ENCODE measurements around the gene CCDC82.

Gene CCDC82

DNA sequence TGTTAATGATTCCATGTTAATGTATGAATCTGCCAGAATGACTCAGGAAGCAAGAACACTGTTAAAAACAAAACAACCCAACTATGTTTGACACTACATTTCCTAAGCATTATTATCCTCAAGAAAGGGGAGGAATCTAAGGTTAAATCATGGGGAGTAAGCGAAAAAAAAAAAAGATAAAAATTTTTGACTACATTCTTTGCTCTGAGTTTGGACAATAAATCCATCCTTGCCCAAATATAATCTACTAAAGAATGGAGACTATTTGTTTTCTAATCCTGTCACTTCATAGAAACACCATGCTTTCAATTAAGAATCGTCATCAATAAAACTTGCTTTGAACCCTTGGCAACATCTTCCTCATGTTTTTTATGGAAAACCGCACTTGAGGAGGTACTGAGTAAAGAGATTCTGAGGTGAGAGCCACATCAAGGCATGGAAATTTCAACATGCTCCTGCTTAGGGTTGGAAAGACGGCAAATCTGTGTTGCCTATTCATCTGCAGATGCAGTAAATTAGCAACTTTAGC is 56.5 kb downstream of the CCDC82 start:
- no peak for TF ChIP-seq LEF1 (IDR thresholded peaks at IDR 0.05; ENCODE audit: borderline replicate concordance)
- no peak for TF ChIP-seq PKNOX1 (IDR thresholded peaks at IDR 0.05)
- TF ChIP-seq L3MBTL2 (conservative IDR thresholded peaks at IDR 0.05), result no peak
- no peak for TF ChIP-seq TARDBP (IDR thresholded peaks at IDR 0.05)
- no peak for TF ChIP-seq FOXK2 (IDR thresholded peaks at IDR 0.05)
- TF ChIP-seq SP1 (IDR thresholded peaks at IDR 0.05), result no peak
- no peak for TF ChIP-seq ARNT (IDR thresholded peaks at IDR 0.05)
- TF ChIP-seq NFRKB (IDR thresholded peaks at IDR 0.05), result no peak
- TF ChIP-seq HDGF (IDR thresholded peaks at IDR 0.05; ENCODE audit: borderline replicate concordance), result no peak
- no peak for TF ChIP-seq ELF4 (IDR thresholded peaks at IDR 0.05)
- no peak for TF ChIP-seq ZNF384 (IDR thresholded peaks at IDR 0.05)
- no peak for TF ChIP-seq BHLHE40 (IDR thresholded peaks at IDR 0.05; ENCODE audit: borderline replicate concordance)
- TF ChIP-seq FOXM1 (IDR thresholded peaks at IDR 0.05; ENCODE audit: borderline replicate concordance), result no peak
- TF ChIP-seq SUZ12 (IDR thresholded peaks at IDR 0.05), result no peak
- no peak for TF ChIP-seq CTBP1 (IDR thresholded peaks at IDR 0.05; ENCODE audit: borderline replicate concordance)
- no peak for TF ChIP-seq FOXA1 (IDR thresholded peaks at IDR 0.05)
- no peak for DNase-seq (ENCODE audit: extremely low spot score)
- ChIA-PET POLR2A (interaction anchor here (1.6 to 2.2 kb wide), 2 partner anchors 9 to 26 kb away, joined by 5 to 7 read pairs; partner anchors contain the start of gene MAML2), CTCF (interaction anchor here (0.8 to 2.5 kb wide), 3 partner anchors 9 to 531 kb away, joined by 3 to 17 read pairs (median 4); partner anchors contain the start of gene MAML2)

GRCh38 chr11:96332126-96332771 is 57.5 kb downstream of the CCDC82 start:
- CTCF ChIA-PET, result interaction anchor here (0.8 to 2.5 kb wide), 4 partner anchors 10 to 530 kb away, joined by 3 to 17 read pairs (median 4); partner anchors contain the start of gene MAML2

GRCh38 chr11:96331699-96332116 is 58.0 kb downstream of the CCDC82 start:
- CTCF ChIA-PET, result interaction anchor here (1.6 to 2.5 kb wide), 2 partner anchors 11 to 20 kb away, joined by 3 to 17 read pairs; partner anchors contain the start of gene MAML2
- no peak for DNase-seq (ENCODE audit: extremely low spot score)
- POLR2A ChIA-PET, result interaction anchor here (1.6 to 2.2 kb wide), 3 partner anchors 11 to 58 kb away, joined by 4 to 7 read pairs (median 5); partner anchors contain the start of genes CCDC82, JRKL and MAML2
- no peak for TF ChIP-seq ELF4 (IDR thresholded peaks at IDR 0.05)
- no peak for TF ChIP-seq LEF1 (IDR thresholded peaks at IDR 0.05; ENCODE audit: borderline replicate concordance)
- no peak for TF ChIP-seq SUZ12 (IDR thresholded peaks at IDR 0.05)
- TF ChIP-seq FOXK2 (IDR thresholded peaks at IDR 0.05), result no peak

More at GRCh38 chr11:96332126-96332771, 57.5 kb downstream of the CCDC82 start:
- POLR2A ChIA-PET, result interaction anchor here (1.6 to 2.2 kb wide), 3 partner anchors 10 to 57 kb away, joined by 4 to 7 read pairs (median 5); partner anchors contain the start of genes CCDC82, JRKL and MAML2
- DNase-seq (ENCODE audit: extremely low spot score), result no peak
- TF ChIP-seq SUZ12 (IDR thresholded peaks at IDR 0.05) (no peak), LEF1 (IDR thresholded peaks at IDR 0.05; ENCODE audit: borderline replicate concordance) (no peak), SP1 (IDR thresholded peaks at IDR 0.05) (no peak), FOXM1 (IDR thresholded peaks at IDR 0.05; ENCODE audit: borderline replicate concordance) (no peak), L3MBTL2 (conservative IDR thresholded peaks at IDR 0.05) (no peak), TARDBP (IDR thresholded peaks at IDR 0.05) (no peak), FOXA1 (IDR thresholded peaks at IDR 0.05) (no peak), PKNOX1 (IDR thresholded peaks at IDR 0.05) (no peak), ELF4 (IDR thresholded peaks at IDR 0.05) (no peak), CTBP1 (IDR thresholded peaks at IDR 0.05; ENCODE audit: borderline replicate concordance) (no peak), BHLHE40 (IDR thresholded peaks at IDR 0.05; ENCODE audit: borderline replicate concordance) (no peak), ZNF384 (IDR thresholded peaks at IDR 0.05) (no peak), NFRKB (IDR thresholded peaks at IDR 0.05) (no peak), HDGF (IDR thresholded peaks at IDR 0.05; ENCODE audit: borderline replicate concordance) (no peak), FOXK2 (IDR thresholded peaks at IDR 0.05) (no peak), ARNT (IDR thresholded peaks at IDR 0.05) (no peak)

GRCh38 chr11:96330511-96330859 is 59.2 kb downstream of the CCDC82 start:
- POLR2A ChIA-PET, result interaction anchor here (1.3 kb wide), 1 partner anchor 25 kb away, joined by 3 read pairs; no protein-coding TSS in a partner anchor
- DNase-seq (ENCODE audit: extremely low spot score), result no peak
- CTCF ChIA-PET, result interaction anchor here (1.2 kb wide), 1 partner anchor 10 kb away, joined by 4 read pairs; no protein-coding TSS in a partner anchor
- TF ChIP-seq NFRKB (IDR thresholded peaks at IDR 0.05) (no peak), FOXK2 (IDR thresholded peaks at IDR 0.05) (no peak)

- no peak for DNase-seq (ENCODE audit: extremely low spot score)
- ChIA-PET POLR2A (interaction anchor here (1.3 kb wide), 1 partner anchor 24 kb away, joined by 3 read pairs; no protein-coding TSS in a partner anchor), CTCF (interaction anchor here (1.2 kb wide), 1 partner anchor 10 kb away, joined by 4 read pairs; no protein-coding TSS in a partner anchor)
- TF ChIP-seq FOXM1 (IDR thresholded peaks at IDR 0.05; ENCODE audit: borderline replicate concordance) (no peak), SUZ12 (IDR thresholded peaks at IDR 0.05) (no peak), L3MBTL2 (conservative IDR thresholded peaks at IDR 0.05) (no peak), HDGF (IDR thresholded peaks at IDR 0.05; ENCODE audit: borderline replicate concordance) (no peak), PKNOX1 (IDR thresholded peaks at IDR 0.05) (peak; percentile 88)
Observed at GRCh38 chr11:96329855-96330510, 59.7 kb downstream of the CCDC82 start.

Measured in HEK293T (cell line).